ENCODE measurements around the gene IFNE.

GRCh38 chr9:21465138-21465537 lies 17.0 kb downstream of the IFNE start:
- no peak for TF ChIP-seq CTCF (IDR thresholded peaks at IDR 0.05)
- TF ChIP-seq POLR2AphosphoS5 (IDR thresholded peaks at IDR 0.05) = no peak
- TF ChIP-seq EP300 (IDR thresholded peaks at IDR 0.05; ENCODE audit: low read depth) = no peak
